ENCODE data around the gene NEO1. TPM values are rescaled to one million over a fixed set of nuclear protein-coding genes. Genes with fewer than 3 reads are reported as not detected.

NEO1 gene
- total RNA-seq, 1 donor from 2014 or later = 24.9 TPM

DNA sequence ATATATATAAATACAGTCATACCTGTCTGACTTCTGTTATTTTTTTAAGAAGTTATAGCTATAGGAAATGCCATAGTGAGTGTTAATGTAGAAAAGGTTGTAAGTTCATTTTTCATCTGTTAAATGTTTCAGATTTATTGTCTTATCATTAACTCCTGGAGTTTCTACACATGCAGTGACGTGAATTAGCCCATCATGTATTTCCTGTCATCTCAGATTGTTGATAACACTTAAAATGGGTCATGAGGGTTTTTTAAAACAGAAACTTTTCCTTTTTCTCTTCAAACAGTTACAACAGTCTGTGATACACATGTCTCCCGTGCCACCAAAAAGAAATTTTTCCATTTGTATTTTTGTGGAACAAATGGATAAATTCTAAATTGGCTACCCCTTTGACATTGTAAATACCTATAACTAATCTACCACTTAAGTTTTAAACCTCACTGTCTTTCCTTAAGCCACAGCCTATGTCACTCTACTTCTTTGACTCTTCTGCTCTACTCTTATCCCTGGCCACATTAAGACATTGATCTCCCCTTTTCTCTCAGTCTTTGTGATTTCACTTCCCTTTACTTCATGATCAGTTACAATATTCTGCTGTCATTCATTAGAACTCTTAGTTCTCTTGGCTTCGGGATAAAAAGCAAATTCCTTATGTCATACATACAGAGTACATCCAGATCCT is 89.1 kb downstream of the NEO1 start:
- no peak overlapping the region for H3K27ac Mint-ChIP-seq (ENCODE audit: unreplicated experiment)
- no peak overlapping the region for H3K4me3 Mint-ChIP-seq (ENCODE audit: unreplicated experiment)
- DNase-seq (ENCODE audit: extremely low spot score, unreplicated experiment) = no peak
- H3K4me1 Mint-ChIP-seq (ENCODE audit: unreplicated experiment) = no peaks in the 10 kb centered on the region
- no peaks in the 10 kb centered on the region for H3K9me3 Mint-ChIP-seq (ENCODE audit: unreplicated experiment)
- no peaks in the 10 kb centered on the region for H3K27me3 Mint-ChIP-seq (ENCODE audit: unreplicated experiment)
- TF ChIP-seq, protein P1, sequence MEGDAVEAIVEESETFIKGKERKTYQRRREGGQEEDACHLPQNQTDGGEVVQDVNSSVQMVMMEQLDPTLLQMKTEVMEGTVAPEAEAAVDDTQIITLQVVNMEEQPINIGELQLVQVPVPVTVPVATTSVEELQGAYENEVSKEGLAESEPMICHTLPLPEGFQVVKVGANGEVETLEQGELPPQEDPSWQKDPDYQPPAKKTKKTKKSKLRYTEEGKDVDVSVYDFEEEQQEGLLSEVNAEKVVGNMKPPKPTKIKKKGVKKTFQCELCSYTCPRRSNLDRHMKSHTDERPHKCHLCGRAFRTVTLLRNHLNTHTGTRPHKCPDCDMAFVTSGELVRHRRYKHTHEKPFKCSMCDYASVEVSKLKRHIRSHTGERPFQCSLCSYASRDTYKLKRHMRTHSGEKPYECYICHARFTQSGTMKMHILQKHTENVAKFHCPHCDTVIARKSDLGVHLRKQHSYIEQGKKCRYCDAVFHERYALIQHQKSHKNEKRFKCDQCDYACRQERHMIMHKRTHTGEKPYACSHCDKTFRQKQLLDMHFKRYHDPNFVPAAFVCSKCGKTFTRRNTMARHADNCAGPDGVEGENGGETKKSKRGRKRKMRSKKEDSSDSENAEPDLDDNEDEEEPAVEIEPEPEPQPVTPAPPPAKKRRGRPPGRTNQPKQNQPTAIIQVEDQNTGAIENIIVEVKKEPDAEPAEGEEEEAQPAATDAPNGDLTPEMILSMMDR (IDR thresholded peaks at IDR 0.05) = no peak
- peaks cover 6% of the 10 kb centered on the region for H3K36me3 Mint-ChIP-seq (ENCODE audit: unreplicated experiment)

DNA sequence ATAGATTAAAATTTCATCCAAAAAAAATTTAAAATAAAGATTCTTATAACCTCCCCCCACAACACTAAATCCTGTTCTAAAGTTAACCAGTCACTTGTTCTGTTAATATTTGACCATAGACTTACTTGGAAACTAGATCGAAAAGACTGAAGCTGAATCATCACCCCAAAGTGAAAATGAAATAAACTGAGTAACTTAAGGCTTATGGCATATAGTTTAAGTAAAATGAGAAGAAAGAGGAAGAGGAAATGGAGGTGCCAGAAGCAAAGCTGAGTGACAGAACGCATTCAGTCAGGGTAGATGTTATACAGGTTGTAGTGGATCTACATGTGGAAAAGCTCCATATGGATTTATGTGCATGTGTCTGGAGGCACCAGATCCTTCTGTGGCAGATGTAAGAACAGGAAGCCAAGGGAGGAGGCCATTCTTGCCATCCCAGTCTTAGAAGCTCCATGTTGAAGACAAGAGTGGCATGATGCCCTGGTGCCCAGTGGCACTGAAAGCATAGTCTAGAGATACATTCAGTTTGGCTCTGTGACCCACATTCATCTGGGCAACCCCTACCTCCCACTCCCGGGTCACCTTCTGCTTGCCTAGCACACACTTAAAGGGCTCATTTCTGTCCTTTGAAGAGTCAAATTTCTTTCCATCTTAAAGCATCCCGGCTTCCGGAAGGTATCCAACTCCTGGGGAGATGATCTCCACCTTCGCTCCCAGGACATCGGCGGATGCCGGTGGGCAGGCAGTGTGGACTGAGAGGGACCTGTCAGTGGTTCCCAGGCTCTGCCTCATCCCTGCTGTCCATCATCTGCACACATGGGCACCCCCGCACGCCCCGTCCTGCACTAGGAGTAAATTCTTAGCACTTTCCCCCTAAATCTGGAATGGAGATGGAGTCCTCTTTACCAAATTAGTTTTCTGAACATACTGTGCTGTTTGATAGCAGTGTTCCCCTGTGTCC is 90.8 kb downstream of the NEO1 start:
- no peak overlapping the region for H3K4me3 Mint-ChIP-seq (ENCODE audit: unreplicated experiment)

DNA sequence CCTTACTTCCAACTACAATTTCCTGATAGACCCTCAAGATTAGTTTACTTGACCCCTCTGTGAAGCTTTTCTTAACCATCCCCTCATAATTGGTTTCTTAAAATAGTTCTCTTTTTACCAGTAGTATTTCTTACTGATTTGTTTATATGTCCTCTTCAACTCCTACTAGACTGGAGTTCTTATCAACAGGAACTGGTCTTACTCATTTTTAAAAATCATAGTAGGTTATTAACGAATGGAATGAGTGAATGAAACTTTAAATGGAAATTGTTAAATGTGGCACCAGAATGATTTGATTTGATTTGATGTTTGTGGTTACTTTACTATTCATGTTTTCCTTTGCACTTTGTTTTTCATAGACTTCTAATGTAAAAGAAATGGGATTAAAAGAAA is 91.5 kb downstream of the NEO1 start:
- TF ChIP-seq, protein P1 (IDR thresholded peaks at IDR 0.05) = no peak

More for the DNA sequence above, 90.8 kb downstream of the NEO1 start:
- TF ChIP-seq, protein P1 (IDR thresholded peaks at IDR 0.05) = no peak
- no peaks in the 10 kb centered on the region for H3K4me1 Mint-ChIP-seq (ENCODE audit: unreplicated experiment)
- H3K9me3 Mint-ChIP-seq (ENCODE audit: unreplicated experiment) = no peaks in the 10 kb centered on the region
- peaks cover 6% of the 10 kb centered on the region for H3K36me3 Mint-ChIP-seq (ENCODE audit: unreplicated experiment)
- no peaks in the 10 kb centered on the region for H3K27me3 Mint-ChIP-seq (ENCODE audit: unreplicated experiment)
- DNase-seq (ENCODE audit: extremely low spot score, unreplicated experiment) = no peak
- no peak overlapping the region for H3K27ac Mint-ChIP-seq (ENCODE audit: unreplicated experiment)

DNA sequence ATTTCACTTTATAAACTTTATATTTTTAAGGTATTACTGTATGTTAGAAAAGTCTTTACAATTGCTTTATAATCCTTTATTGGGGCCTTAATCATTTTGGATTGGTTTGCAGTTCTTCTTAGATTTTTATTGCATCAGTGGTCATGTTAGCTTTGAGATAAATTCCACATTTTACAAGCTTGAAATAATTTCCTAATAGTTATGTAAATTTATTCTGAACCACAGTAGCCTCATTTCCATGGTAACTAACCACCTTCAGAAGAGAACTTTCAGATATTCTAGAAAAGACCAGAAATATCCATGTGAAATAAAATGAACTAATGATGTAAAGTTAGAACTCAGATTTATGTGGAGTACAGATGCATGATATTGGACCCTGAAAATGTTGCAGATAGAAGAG is 94.2 kb downstream of the NEO1 start:
- H3K4me1 Mint-ChIP-seq (ENCODE audit: unreplicated experiment) = no peaks in the 10 kb centered on the region
- H3K36me3 Mint-ChIP-seq (ENCODE audit: unreplicated experiment) = peaks cover 6% of the 10 kb centered on the region
- peaks cover 6% of the 10 kb centered on the region for H3K9me3 Mint-ChIP-seq (ENCODE audit: unreplicated experiment)
- no peak overlapping the region for H3K4me3 Mint-ChIP-seq (ENCODE audit: unreplicated experiment)
- no peak overlapping the region for H3K27ac Mint-ChIP-seq (ENCODE audit: unreplicated experiment)
- no peak for DNase-seq (ENCODE audit: extremely low spot score, unreplicated experiment)
- TF ChIP-seq, protein P1 (IDR thresholded peaks at IDR 0.05) = no peak
- no peaks in the 10 kb centered on the region for H3K27me3 Mint-ChIP-seq (ENCODE audit: unreplicated experiment)

More for the DNA sequence above, 91.5 kb downstream of the NEO1 start:
- no peak overlapping the region for H3K4me3 Mint-ChIP-seq (ENCODE audit: unreplicated experiment)
- H3K27me3 Mint-ChIP-seq (ENCODE audit: unreplicated experiment) = no peaks in the 10 kb centered on the region
- no peak for DNase-seq (ENCODE audit: extremely low spot score, unreplicated experiment)
- no peaks in the 10 kb centered on the region for H3K4me1 Mint-ChIP-seq (ENCODE audit: unreplicated experiment)
- no peaks in the 10 kb centered on the region for H3K9me3 Mint-ChIP-seq (ENCODE audit: unreplicated experiment)
- H3K27ac Mint-ChIP-seq (ENCODE audit: unreplicated experiment) = no peak overlapping the region
- H3K36me3 Mint-ChIP-seq (ENCODE audit: unreplicated experiment) = peaks cover 6% of the 10 kb centered on the region

DNA sequence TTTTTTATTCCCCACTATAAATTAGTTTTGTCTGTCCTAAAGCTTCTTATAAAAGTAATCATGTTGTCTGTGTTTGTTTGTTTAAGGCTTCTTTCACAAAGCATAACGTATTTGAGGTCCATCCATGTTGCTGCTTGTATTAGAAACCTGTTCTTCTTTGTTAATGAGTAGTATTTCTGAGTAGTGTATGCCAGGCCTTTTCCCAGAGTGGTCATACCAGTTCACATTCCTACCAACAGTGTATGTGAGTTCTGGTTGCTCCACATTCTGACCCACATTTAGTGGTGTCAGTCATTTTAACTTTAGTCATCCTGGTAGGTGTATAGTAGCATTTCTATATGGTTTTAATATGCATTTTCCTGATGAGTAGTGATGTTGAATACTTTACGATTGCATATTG is 98.6 kb downstream of the NEO1 start:
- no peaks in the 10 kb centered on the region for H3K4me1 Mint-ChIP-seq (ENCODE audit: unreplicated experiment)
- TF ChIP-seq, protein P1 (IDR thresholded peaks at IDR 0.05) = no peak
- H3K27ac Mint-ChIP-seq (ENCODE audit: unreplicated experiment) = no peak overlapping the region
- no peaks in the 10 kb centered on the region for H3K27me3 Mint-ChIP-seq (ENCODE audit: unreplicated experiment)
- H3K9me3 Mint-ChIP-seq (ENCODE audit: unreplicated experiment) = peaks cover 22% of the 10 kb centered on the region
- H3K36me3 Mint-ChIP-seq (ENCODE audit: unreplicated experiment) = peaks cover 6% of the 10 kb centered on the region
- no peak for DNase-seq (ENCODE audit: extremely low spot score, unreplicated experiment)
- no peak overlapping the region for H3K4me3 Mint-ChIP-seq (ENCODE audit: unreplicated experiment)
